GM21786 (cell line): ENCODE results near the gene USP24.
"Not testable (repeated sequence)": the region's sequence is repeated elsewhere in the genome, so short reads cannot be mapped to it uniquely, and the experiment has no call there.

Source experiments
- ATAC-seq: cut with Tn5 transposase; IDR thresholded peaks from one replicate; pipeline ENCODE4 v1.9.1; 2021; ENCODE audit not compliant: unreplicated experiment

USP24 gene

GRCh38 chr1:55129194-55129728 is 85.9 kb downstream of the USP24 start:
- ATAC-seq, result no peak

- no peak for ATAC-seq
These were observed 86.7 kb downstream of the USP24 start for GRCh38 chr1:55128418-55128995.

DNA sequence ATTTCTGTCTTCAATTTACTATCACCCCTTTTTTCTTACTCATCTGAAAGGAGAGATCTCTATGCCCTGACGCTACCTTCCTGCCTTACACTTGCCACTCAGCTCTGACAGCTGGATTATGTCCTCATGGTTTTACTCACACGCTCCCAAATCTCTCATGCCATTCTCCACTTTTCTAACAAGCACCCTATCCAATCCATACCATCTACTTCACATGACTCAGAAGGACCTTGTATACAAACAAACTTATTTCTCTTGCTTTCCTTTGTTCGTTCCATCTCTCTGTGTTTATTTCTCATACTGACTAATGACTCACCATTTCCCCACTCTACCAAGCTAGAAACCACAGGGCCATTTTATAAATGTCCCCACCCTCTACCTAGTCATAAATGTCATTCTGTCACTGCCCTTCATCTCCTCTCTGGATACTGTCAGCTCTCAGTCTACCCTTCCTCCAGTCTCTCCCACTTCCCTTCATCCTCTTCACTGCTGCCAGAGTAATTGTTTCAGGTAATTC is 87.3 kb downstream of the USP24 start:
- peak; percentile 52 for ATAC-seq

DNA sequence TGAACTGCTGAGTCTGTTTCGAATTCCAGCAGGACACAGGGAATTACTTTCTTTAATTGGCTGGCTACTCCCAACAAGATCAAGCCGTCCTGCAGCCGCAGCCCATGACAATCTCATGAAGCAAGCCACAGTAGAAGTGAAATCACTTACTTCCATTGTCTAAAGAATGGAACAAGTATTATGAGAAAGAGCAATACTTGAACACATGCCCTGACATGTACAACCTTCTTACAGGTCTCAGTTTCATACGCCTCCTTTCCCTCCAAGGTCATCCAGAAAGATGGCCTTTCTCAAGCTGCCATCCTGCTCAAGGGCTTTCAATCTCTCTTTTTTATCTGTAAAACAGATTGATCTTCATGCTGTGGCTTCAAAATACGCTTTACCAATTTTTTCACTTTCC is 90.7 kb downstream of the USP24 start:
- no peak for ATAC-seq

GRCh38 chr1:55120538-55120937 is 94.6 kb downstream of the USP24 start:
- no peak for ATAC-seq

GRCh38 chr1:55118651-55119329 is 96.4 kb downstream of the USP24 start:
- ATAC-seq, result no peak

- ATAC-seq, result no peak
These were observed 97.2 kb downstream of the USP24 start for GRCh38 chr1:55117941-55118340.

GRCh38 chr1:55109005-55109404 is 106.2 kb downstream of the USP24 start:
- not testable (repeated sequence) for ATAC-seq

DNA sequence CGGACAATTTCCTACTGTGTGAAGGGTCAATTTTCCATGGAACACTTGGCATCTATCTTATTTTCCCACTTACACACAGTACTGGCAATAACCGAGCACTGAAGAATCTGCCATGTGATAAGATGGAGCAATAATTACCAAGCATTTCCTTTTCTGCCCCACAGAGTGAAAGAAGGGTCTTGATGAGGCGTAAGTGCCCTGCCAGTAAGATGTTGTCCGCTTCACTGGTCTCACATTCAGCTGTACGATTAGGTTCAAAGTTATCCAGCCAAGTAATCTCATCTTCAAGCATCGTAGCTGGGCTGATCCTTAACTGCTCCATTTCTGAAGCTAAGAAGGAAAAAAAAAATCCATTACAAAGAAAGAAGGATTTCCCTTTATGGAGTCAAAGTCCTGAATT is 108.1 kb downstream of the USP24 start:
- ATAC-seq, result no peak

- ATAC-seq, result no peak
These were observed 111.3 kb downstream of the USP24 start for GRCh38 chr1:55103891-55104290.

GRCh38 chr1:55095095-55095494 is 120.1 kb downstream of the USP24 start:
- no peak for ATAC-seq

GRCh38 chr1:55092475-55092874 is 122.7 kb downstream of the USP24 start:
- ATAC-seq, result no peak

DNA sequence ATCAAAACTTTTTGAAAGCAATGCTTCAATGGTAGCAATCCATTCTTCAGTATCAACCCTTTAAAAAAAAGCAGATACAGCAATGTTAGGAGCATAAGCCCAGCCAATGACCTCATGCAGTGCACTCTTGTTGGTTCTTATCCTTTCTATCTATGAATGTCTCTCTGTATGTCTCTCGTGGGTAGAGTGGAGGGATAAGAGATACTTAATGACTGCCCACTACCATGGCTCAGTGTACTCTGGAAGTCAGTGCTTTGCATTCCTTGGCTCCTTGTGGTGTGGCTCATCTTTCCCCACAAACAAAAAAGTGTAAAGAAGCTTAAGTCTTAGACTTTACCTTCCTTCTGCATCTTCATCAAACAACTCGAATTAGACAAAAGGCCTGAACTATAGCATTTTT is 125.5 kb downstream of the USP24 start:
- ATAC-seq, result no peak

DNA sequence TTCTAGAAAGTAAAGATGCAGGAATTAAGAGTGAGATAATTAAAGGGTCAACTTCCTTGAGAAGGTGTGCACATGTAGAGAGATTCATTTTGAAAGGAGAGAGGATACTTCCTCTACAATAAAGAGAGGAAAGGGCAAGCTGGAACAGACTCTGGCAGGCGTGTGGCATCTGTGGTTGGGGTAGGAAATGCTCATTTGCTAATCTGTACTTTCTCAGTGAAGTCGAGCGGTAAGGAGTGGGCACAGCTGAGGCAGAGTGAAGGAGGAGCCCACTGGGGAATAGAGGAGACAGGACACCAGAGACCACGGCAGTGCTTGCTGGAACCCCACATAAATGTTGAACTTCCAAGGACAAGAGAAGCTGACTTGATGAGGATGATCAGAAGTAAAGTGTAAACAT is 126.8 kb downstream of the USP24 start:
- ATAC-seq, result no peak

DNA sequence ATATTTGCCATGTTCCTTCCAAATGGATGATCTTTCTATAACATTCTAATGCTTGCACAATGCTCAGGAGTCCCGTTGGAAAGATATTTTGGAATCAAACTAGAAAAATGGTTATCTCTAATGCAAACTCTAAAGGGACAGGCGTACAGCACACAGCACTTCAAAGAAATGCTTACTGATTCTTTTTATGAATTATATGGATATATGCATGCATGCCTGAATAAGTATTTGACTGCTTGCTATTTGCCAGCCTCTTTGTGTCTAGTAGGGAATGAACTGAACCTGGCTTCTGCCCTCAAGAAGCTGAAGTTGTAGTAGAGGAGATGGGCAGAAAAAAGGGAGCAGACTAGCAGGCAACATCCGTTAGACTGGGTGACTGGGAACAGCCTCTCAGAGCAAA is 127.7 kb downstream of the USP24 start:
- ATAC-seq, result no peak

GRCh38 chr1:55084257-55084656 is 130.9 kb downstream of the USP24 start:
- no peak for ATAC-seq

- no peak for ATAC-seq
These were observed 133.3 kb downstream of the USP24 start for GRCh38 chr1:55081905-55082296.

- no peak for ATAC-seq
These were observed 133.8 kb downstream of the USP24 start for GRCh38 chr1:55081188-55081904.

DNA sequence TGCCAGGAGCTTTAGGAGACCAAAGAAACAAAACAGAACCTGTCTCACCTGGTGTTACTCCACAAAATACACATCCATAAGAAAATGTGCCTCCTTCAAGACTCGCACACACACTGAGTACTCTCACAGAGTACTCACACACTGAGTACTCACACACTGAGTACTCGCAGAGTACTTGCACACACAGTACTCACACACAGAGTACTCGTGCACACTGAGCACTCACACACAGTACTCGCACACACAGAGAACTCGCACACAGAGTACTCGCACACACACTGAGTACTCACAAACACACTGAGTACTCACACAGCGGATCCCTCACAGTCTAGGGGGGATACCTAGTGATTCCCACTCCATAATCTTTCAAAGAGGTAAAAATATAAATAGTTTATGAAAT is 135.5 kb downstream of the USP24 start:
- no peak for ATAC-seq

DNA sequence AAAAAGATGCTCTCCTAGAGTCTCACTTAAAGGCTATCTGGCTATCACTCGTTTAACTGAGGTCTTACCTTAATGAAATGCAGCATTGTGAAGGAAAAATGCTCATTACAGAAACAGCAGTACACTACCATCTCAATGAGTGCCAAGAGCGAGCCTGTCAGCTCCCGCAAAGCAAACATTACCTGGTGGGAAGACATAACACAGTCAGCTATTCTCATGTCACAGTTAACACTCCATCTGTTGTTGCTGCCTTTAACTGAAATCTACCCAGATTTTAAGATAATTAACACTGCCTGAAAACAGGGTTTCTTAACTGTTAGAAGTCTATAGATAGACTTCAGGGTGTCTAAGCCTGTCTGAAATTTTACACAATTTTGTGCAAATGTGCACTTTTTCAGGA is 136.7 kb downstream of the USP24 start:
- no peak for ATAC-seq

GRCh38 chr1:55076356-55076755 is 138.8 kb downstream of the USP24 start:
- ATAC-seq, result no peak

DNA sequence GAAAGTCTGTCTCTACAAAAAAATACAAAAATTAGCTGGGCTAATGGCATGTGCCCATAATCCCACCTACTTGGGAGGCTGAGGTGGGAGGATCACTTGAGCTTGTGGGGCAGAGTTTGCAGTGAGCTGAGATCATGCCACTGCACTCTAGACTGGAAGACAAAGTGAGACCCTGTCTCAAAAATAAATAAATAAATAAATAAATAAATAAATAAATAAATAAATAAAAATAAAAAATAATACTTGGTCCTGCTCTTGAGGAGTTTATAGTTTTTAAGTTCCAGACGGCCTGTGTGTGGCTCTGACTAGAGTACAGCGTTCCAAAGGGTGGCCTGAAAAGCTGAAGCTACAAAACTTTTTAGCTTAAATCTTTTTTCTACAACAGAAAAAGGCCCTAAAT is 140.7 kb downstream of the USP24 start:
- no peak for ATAC-seq
